H9 (cell line): ENCODE measurements around the gene TTC21B. TPM values are rescaled to one million over a fixed set of nuclear protein-coding genes. Genes with fewer than 3 reads are reported as not detected.

Experiments
- DNase-seq: peaks from one replicate; pipeline ENCODE4 v3.0.0-alpha.2; 2017
- H2AFZ ChIP-seq: one replicate; pipeline ENCODE4 v1.6.1; 2013; ENCODE audit warnings: mild to moderate bottlenecking, low read length, control low read depth, moderate library complexity
- H2AK5ac ChIP-seq: 2 replicates; pipeline ENCODE4 v1.6.1; 2013; ENCODE audit warnings: low read length, control low read depth, mixed read lengths; ENCODE audit not compliant: insufficient read length
- H2BK120ac ChIP-seq: one replicate; pipeline ENCODE4 v1.6.1; 2013; ENCODE audit warnings: low read depth, mild to moderate bottlenecking, low read length, control low read depth, inconsistent platforms; ENCODE audit not compliant: poor library complexity, severe bottlenecking
- H2BK12ac ChIP-seq: 2 replicates; pipeline ENCODE4 v1.6.1; 2013; ENCODE audit warnings: low read length, control low read depth, mixed read lengths, low read depth; ENCODE audit not compliant: insufficient read length
- H2BK15ac ChIP-seq: 2 replicates; pipeline ENCODE4 v1.6.1; 2013; ENCODE audit warnings: low read depth, low read length, control low read depth
- H2BK20ac ChIP-seq: one replicate; pipeline ENCODE4 v1.6.1; 2013; ENCODE audit warnings: low read depth, mild to moderate bottlenecking, low read length, control low read depth, inconsistent platforms; ENCODE audit not compliant: poor library complexity, severe bottlenecking
- H2BK5ac ChIP-seq: 2 replicates; pipeline ENCODE4 v1.6.1; 2013; ENCODE audit warnings: low read length, control low read depth, mixed read lengths; ENCODE audit not compliant: insufficient read length
- H3K14ac ChIP-seq: 2 replicates; pipeline ENCODE4 v1.6.1; 2013; ENCODE audit warnings: low read length, control low read depth; ENCODE audit not compliant: insufficient read depth
- H3K18ac ChIP-seq: 2 replicates; pipeline ENCODE4 v1.6.1; 2013; ENCODE audit warnings: low read depth, mild to moderate bottlenecking, mixed read lengths, low read length, control low read depth; ENCODE audit not compliant: insufficient read length
- H3K23ac ChIP-seq: 2 replicates; pipeline ENCODE4 v1.6.1; 2013; ENCODE audit warnings: low read length, control low read depth, mixed read lengths, low read depth; ENCODE audit not compliant: insufficient read length
- H3K23me2 ChIP-seq: 2 replicates; pipeline ENCODE4 v1.6.1; 2013; ENCODE audit warnings: low read depth, mild to moderate bottlenecking, mixed read lengths, low read length, control low read depth; ENCODE audit not compliant: insufficient read length, poor library complexity, severe bottlenecking
- H3K27ac ChIP-seq: 2 replicates; pipeline ENCODE4 v1.5.1; 2013; ENCODE audit warnings: low read length, control low read depth, mixed read lengths, low read depth; ENCODE audit not compliant: insufficient read length
- H3K27me3 ChIP-seq: 2 replicates; pipeline ENCODE4 v1.6.1; 2013; ENCODE audit warnings: low read length, control low read depth, inconsistent platforms; ENCODE audit not compliant: insufficient read depth
- H3K4ac ChIP-seq: 2 replicates; pipeline ENCODE4 v1.6.1; 2013; ENCODE audit warnings: low read depth, mild to moderate bottlenecking, control low read depth, inconsistent platforms, low read length, moderate library complexity
- H3K4me1 ChIP-seq: 2 replicates; pipeline ENCODE4 v1.6.1; 2013; ENCODE audit warnings: low read length, control low read depth, inconsistent platforms; ENCODE audit not compliant: insufficient read depth
- H3K4me2 ChIP-seq: 2 replicates; pipeline ENCODE4 v1.6.1; 2013; ENCODE audit warnings: low read length, control low read depth, mixed read lengths; ENCODE audit not compliant: insufficient read length, insufficient read depth
- H3K56ac ChIP-seq: 2 replicates; pipeline ENCODE4 v1.6.1; 2013; ENCODE audit warnings: low read depth, mild to moderate bottlenecking, mixed read lengths, low read length, control low read depth; ENCODE audit not compliant: insufficient read length
- H3K79me1 ChIP-seq: 2 replicates; pipeline ENCODE4 v1.6.1; 2013; ENCODE audit warnings: low read depth, mild to moderate bottlenecking, moderate library complexity, low read length, control low read depth, inconsistent platforms; ENCODE audit not compliant: insufficient read depth, poor library complexity, severe bottlenecking
- H3K79me2 ChIP-seq: 2 replicates; pipeline ENCODE4 v1.6.1; 2013; ENCODE audit warnings: low read length, control low read depth, inconsistent platforms; ENCODE audit not compliant: insufficient read depth
- H3K9ac ChIP-seq: 2 replicates; pipeline ENCODE4 v1.6.1; 2013; ENCODE audit warnings: low read length, control low read depth, mixed read lengths; ENCODE audit not compliant: insufficient read length; ENCODE audit errors: extremely low read depth
- H3K9me3 ChIP-seq: one replicate; pipeline ENCODE4 v1.6.1; 2013; ENCODE audit warnings: low read depth, low read length, inconsistent platforms; ENCODE audit not compliant: control insufficient read depth
- H3T11ph ChIP-seq: one replicate; pipeline ENCODE4 v1.6.1; 2013; ENCODE audit warnings: mild to moderate bottlenecking, low read length, control low read depth, inconsistent platforms
- H4K20me1 ChIP-seq: one replicate; pipeline ENCODE4 v1.6.1; 2013; ENCODE audit not compliant: control insufficient read depth, insufficient read length, insufficient read depth
- H4K5ac ChIP-seq: 2 replicates; pipeline ENCODE4 v1.6.1; 2013; ENCODE audit warnings: low read depth, mild to moderate bottlenecking, mixed read lengths, low read length, control low read depth; ENCODE audit not compliant: insufficient read length
- H4K8ac ChIP-seq: replicated peaks from 2 replicates; pipeline ENCODE4 v1.6.1; 2013; ENCODE audit warnings: low read length, control low read depth, mixed read lengths, low read depth; ENCODE audit not compliant: insufficient read length
- H4K91ac ChIP-seq: 2 replicates; pipeline ENCODE4 v1.6.1; 2013; ENCODE audit warnings: low read depth, mild to moderate bottlenecking, moderate library complexity, mixed read lengths, low read length, control low read depth; ENCODE audit not compliant: insufficient read length
- H3K27ac Mint-ChIP-seq, 3 experiments: 2 replicates in 2 of 3; 3 replicates in 1 of 3; pipeline ENCODE4 v1.8.0; 2020 to 2021; ENCODE audit warnings: mixed read lengths in 3 of 3, mild to moderate bottlenecking in 1 of 3, moderate library complexity in 1 of 3
- H3K27me3 Mint-ChIP-seq: 2 replicates; pipeline ENCODE4 v1.8.0; 2021; ENCODE audit warnings: low read depth, mild to moderate bottlenecking, moderate library complexity, mixed read lengths
- H3K36me3 Mint-ChIP-seq, 3 experiments: 2 replicates in 2 of 3; 3 replicates in 1 of 3; pipeline ENCODE4 v1.8.0; 2020 to 2021; ENCODE audit warnings: low read depth in 3 of 3, mixed read lengths in 3 of 3; ENCODE audit not compliant: insufficient read depth in 1 of 3
- H3K4me1 Mint-ChIP-seq, 2 experiments: 2 replicates each; pipeline ENCODE4 v1.8.0; 2020; ENCODE audit warnings: mixed read lengths in 2 of 2
- H3K4me3 Mint-ChIP-seq, 2 experiments: 2 replicates in 1 of 2; 3 replicates in 1 of 2; pipeline ENCODE4 v1.8.0; 2020 to 2021; ENCODE audit warnings: mild to moderate bottlenecking in 2 of 2, mixed read lengths in 2 of 2, moderate library complexity in 1 of 2
- H3K9me3 Mint-ChIP-seq, 2 experiments: 2 replicates in 1 of 2; 3 replicates in 1 of 2; pipeline ENCODE4 v1.8.0; 2020; ENCODE audit warnings: mild to moderate bottlenecking in 2 of 2, mixed read lengths in 2 of 2, moderate library complexity in 1 of 2
- WGBS: extraction: QIAGEN DNeasy Blood & Tissue Kit; methylation state at CpG from one replicate; pipeline ENCODE4 v1.1.7; 2013; ENCODE audit warnings: missing lambda C conversion rate, low lambda C conversion rate, mixed read lengths; ENCODE audit not compliant: insufficient read length; ENCODE audit errors: extremely low coverage; 5-methylcytosine and 5-hydroxymethylcytosine counted together
- total RNA-seq: library from RNA; stranded (reverse); gene quantifications from 2 replicates; pipeline ENCODE4 v1.2.1, GENCODE V29; 2021
- TF ChIP-seq, protein P1 (sequence below): fragments of 200-600 bp; sonication (generic); conservative IDR thresholded peaks from 3 replicates; pipeline ENCODE4 v1.8.0; 2021; ENCODE audit warnings: antibody characterized with exemption, mild to moderate bottlenecking

The TTC21B gene
- total RNA-seq, 1 experiment from 2014 or later, result 16.6 TPM

DNA sequence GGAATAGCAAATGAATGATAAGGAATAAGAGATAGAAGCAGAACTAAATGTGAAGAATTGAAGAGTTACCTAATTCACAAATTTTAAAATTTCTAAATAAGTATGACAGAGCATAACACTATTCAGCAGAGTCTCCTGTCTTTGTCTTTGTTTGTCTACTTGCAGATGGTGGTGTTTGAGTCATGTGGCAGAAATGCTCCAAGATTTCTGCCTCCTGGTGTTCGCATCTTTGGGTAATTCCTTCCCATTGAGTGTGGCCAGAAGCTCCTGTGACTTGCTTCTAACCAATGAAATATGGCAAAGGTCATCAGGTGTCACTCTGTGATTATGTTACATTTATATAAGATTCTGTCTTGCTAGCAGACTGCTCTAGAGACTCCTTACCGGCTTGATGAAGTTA is 114.0 kb downstream of the TTC21B start:
- no peaks in the 10 kb centered on the region for H3K23me2 ChIP-seq
- no peak overlapping the region for H3K56ac ChIP-seq
- no peaks in the 10 kb centered on the region for H3K9me3 ChIP-seq
- WGBS, result no CpG with 5 or more reads among the region's 2 CpGs
- no peak overlapping the region for H3K4ac ChIP-seq
- no peak overlapping the region for H3K4me2 ChIP-seq
- no peaks in the 10 kb centered on the region for H3K27me3 Mint-ChIP-seq
- no peaks in the 10 kb centered on the region for H3K27me3 ChIP-seq
- H2BK12ac ChIP-seq, result no peak overlapping the region
- no peak overlapping the region for H4K91ac ChIP-seq
- no peak overlapping the region for H3K27ac Mint-ChIP-seq
- no peak overlapping the region for H3K23ac ChIP-seq
- no peak overlapping the region for H2BK15ac ChIP-seq
- H3K9ac ChIP-seq, result no peak overlapping the region
- H3T11ph ChIP-seq, result no peak overlapping the region
- peaks cover 35 to 45% of the 10 kb centered on the region in 2 experiments for H3K4me1 Mint-ChIP-seq
- no peak overlapping the region; a peak in 1 of 5 replicates for H3K4me3 Mint-ChIP-seq
- no peaks in the 10 kb centered on the region for H3K79me2 ChIP-seq
- TF ChIP-seq, protein P1, sequence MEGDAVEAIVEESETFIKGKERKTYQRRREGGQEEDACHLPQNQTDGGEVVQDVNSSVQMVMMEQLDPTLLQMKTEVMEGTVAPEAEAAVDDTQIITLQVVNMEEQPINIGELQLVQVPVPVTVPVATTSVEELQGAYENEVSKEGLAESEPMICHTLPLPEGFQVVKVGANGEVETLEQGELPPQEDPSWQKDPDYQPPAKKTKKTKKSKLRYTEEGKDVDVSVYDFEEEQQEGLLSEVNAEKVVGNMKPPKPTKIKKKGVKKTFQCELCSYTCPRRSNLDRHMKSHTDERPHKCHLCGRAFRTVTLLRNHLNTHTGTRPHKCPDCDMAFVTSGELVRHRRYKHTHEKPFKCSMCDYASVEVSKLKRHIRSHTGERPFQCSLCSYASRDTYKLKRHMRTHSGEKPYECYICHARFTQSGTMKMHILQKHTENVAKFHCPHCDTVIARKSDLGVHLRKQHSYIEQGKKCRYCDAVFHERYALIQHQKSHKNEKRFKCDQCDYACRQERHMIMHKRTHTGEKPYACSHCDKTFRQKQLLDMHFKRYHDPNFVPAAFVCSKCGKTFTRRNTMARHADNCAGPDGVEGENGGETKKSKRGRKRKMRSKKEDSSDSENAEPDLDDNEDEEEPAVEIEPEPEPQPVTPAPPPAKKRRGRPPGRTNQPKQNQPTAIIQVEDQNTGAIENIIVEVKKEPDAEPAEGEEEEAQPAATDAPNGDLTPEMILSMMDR, result no peak
- no peak overlapping the region for H2BK5ac ChIP-seq
- peaks cover under 1% of the 10 kb centered on the region; the same call in 1 of the 2 replicates for H3K4me1 ChIP-seq
- H2AFZ ChIP-seq, result no peak overlapping the region
- H4K5ac ChIP-seq, result no peak overlapping the region
- H2BK20ac ChIP-seq, result no peak overlapping the region
- H4K8ac ChIP-seq, result no peak overlapping the region
- no peaks in the 10 kb centered on the region for H4K20me1 ChIP-seq
- H3K27ac ChIP-seq, result no peak overlapping the region
- H3K79me1 ChIP-seq, result no peaks in the 10 kb centered on the region
- peaks cover 0 to 13% (median 4%) of the 10 kb centered on the region in 3 experiments; a peak in 4 of 7 replicates for H3K36me3 Mint-ChIP-seq
- H2AK5ac ChIP-seq, result no peak overlapping the region
- H3K9me3 Mint-ChIP-seq, result peaks cover 2 to 3% of the 10 kb centered on the region in 2 experiments; a peak in 2 of 5 replicates
- no peak overlapping the region for H3K18ac ChIP-seq
- H2BK120ac ChIP-seq, result no peak overlapping the region
- DNase-seq, result no peak
- H3K14ac ChIP-seq, result no peak overlapping the region
